Neuronal stem cell (in vitro differentiated cells): ENCODE data around the gene PEX14.

ENCODE experiments used
- DNase-seq: peaks from one replicate; pipeline ENCODE4 v3.0.0-alpha.2; 2013; ENCODE audit warnings: low spot score
- H2AFZ ChIP-seq: one replicate; pipeline ENCODE4 v1.6.1; 2013; ENCODE audit warnings: mild to moderate bottlenecking, low read length, inconsistent platforms
- H2AK5ac ChIP-seq: 2 replicates; pipeline ENCODE4 v1.6.1; 2013; ENCODE audit warnings: low read depth, mild to moderate bottlenecking, inconsistent platforms, low read length, moderate library complexity, mixed read lengths
- H2BK120ac ChIP-seq: 2 replicates; pipeline ENCODE4 v1.6.1; 2013; ENCODE audit warnings: low read depth, mild to moderate bottlenecking, inconsistent platforms, low read length, moderate library complexity, mixed read lengths
- H2BK12ac ChIP-seq: one replicate; pipeline ENCODE4 v1.6.1; 2013; ENCODE audit warnings: low read length, inconsistent platforms
- H2BK15ac ChIP-seq: 2 replicates; pipeline ENCODE4 v1.6.1; 2013; ENCODE audit warnings: mild to moderate bottlenecking, low read length, inconsistent platforms, mixed read lengths
- H2BK5ac ChIP-seq: one replicate; pipeline ENCODE4 v1.6.1; 2013; ENCODE audit warnings: inconsistent platforms, mild to moderate bottlenecking, low read length, moderate library complexity
- H3K14ac ChIP-seq: one replicate; pipeline ENCODE4 v1.6.1; 2013; ENCODE audit warnings: low read length, inconsistent platforms
- H3K18ac ChIP-seq: 2 replicates; pipeline ENCODE4 v1.6.1; 2013; ENCODE audit warnings: low read length, inconsistent platforms
- H3K23ac ChIP-seq: 2 replicates; pipeline ENCODE4 v1.6.1; 2013; ENCODE audit warnings: low read depth, mild to moderate bottlenecking, mixed read lengths, low read length, inconsistent platforms; ENCODE audit not compliant: poor library complexity
- H3K27ac ChIP-seq: replicated peaks from 3 replicates; pipeline ENCODE4 v1.5.1; 2013; ENCODE audit warnings: low read length, inconsistent platforms
- H3K27me3 ChIP-seq, 3 experiments: 2 replicates each; pipeline ENCODE4 v1.6.1; 2013; ENCODE audit warnings: low read length in 3 of 3, mild to moderate bottlenecking in 2 of 3, inconsistent platforms in 1 of 3, low read depth in 1 of 3, mixed read lengths in 1 of 3, moderate library complexity in 1 of 3; ENCODE audit not compliant: control insufficient read depth in 3 of 3, insufficient read depth in 3 of 3
- H3K36me3 ChIP-seq, 2 donors: replicated peaks in 1 of 2; 2 replicates each; pipeline ENCODE4 v1.6.1; 2013; ENCODE audit warnings: low read length in 2 of 2; ENCODE audit not compliant: control insufficient read depth in 2 of 2, insufficient read depth in 2 of 2
- H3K4ac ChIP-seq: 2 replicates; pipeline ENCODE4 v1.6.1; 2013; ENCODE audit warnings: inconsistent platforms, mild to moderate bottlenecking, low read length, moderate library complexity
- H3K4me1 ChIP-seq, 2 donors: 1 replicate in 1 of 2; 2 replicates in 1 of 2; pipeline ENCODE4 v1.6.1; 2013; ENCODE audit warnings: low read length in 2 of 2, low read depth in 1 of 2; ENCODE audit not compliant: control insufficient read depth in 2 of 2, insufficient read depth in 1 of 2
- H3K4me2 ChIP-seq: one replicate; pipeline ENCODE4 v1.6.1; 2013; ENCODE audit warnings: mild to moderate bottlenecking, low read length, inconsistent platforms; ENCODE audit not compliant: insufficient read depth, poor library complexity, severe bottlenecking
- H3K4me3 ChIP-seq, 2 donors: 2 replicates each; pipeline ENCODE4 v1.5.1; 2013; ENCODE audit warnings: low read length in 2 of 2, mild to moderate bottlenecking in 2 of 2, inconsistent platforms in 1 of 2, moderate library complexity in 1 of 2
- H3K79me1 ChIP-seq: one replicate; pipeline ENCODE4 v1.6.1; 2013; ENCODE audit warnings: low read depth, mild to moderate bottlenecking, inconsistent platforms, low read length, moderate library complexity
- H3K9ac ChIP-seq: one replicate; pipeline ENCODE4 v1.6.1; 2013; ENCODE audit warnings: mild to moderate bottlenecking, low read depth, low read length, inconsistent platforms; ENCODE audit not compliant: poor library complexity
- H3K9me3 ChIP-seq, 2 donors: replicated peaks in 1 of 2; 2 replicates each; pipeline versions ENCODE3 to v1.6.1; 2013; ENCODE audit warnings: low read length in 2 of 2, mild to moderate bottlenecking in 2 of 2, inconsistent platforms in 1 of 2, low read depth in 1 of 2, mixed read lengths in 1 of 2, moderate library complexity in 1 of 2; ENCODE audit not compliant: control insufficient read depth in 2 of 2, insufficient read depth in 1 of 2
- H4K8ac ChIP-seq: one replicate; pipeline ENCODE4 v1.6.1; 2013; ENCODE audit warnings: low read depth, mild to moderate bottlenecking, inconsistent platforms, low read length, moderate library complexity
- H4K91ac ChIP-seq: one replicate; pipeline ENCODE4 v1.6.1; 2013; ENCODE audit warnings: low read length, low read depth, mild to moderate bottlenecking, inconsistent platforms; ENCODE audit not compliant: poor library complexity
- WGBS, 2 donors: extraction: QIAGEN DNeasy Blood & Tissue Kit; methylation state at CpG; one replicate each; pipeline ENCODE4 v1.1.7; 2013; ENCODE audit warnings: missing lambda C conversion rate in 2 of 2, mixed read lengths in 1 of 2; ENCODE audit not compliant: insufficient read length in 2 of 2, insufficient replicate concordance in 1 of 2; ENCODE audit errors: extremely low coverage in 2 of 2; 5-methylcytosine and 5-hydroxymethylcytosine counted together

PEX14 gene

DNA sequence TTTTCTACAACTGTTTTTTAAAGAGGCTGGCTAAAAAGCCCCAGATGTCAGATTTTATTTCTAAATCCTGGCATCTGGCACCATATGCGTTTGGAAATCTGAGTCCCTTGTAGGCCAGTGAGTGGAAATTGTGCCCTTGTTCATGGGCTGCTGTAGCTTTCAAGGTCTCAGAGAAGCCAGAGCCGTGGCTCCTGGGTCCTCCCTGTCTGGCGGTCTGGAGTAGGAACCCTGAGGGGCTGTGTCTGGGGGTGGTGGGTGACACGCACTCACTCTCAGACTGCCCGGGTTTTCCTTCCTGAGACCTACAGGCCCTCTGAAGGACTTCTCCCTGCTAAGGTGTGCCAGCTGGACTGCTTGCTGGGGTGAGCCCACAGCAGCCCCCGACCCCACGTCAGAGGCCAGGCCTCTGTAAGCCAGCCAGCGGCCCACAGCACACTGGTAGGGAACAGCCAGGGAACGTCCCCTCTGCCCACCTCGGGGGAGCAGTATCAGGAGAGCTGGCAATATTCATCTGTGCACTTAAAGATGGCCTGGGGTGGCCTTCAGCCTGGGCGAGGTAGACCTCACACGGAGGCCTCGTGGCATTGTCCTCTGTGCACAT lies 151.5 kb downstream of the PEX14 start:
- Histone ChIP-seq H3K4me1 (peaks cover 0 to 2% of the 10 kb centered on the region in 2 donors), H3K14ac (no peak overlapping the region), H3K79me1 (peaks cover 4% of the 10 kb centered on the region), H2BK15ac (no peak overlapping the region), H4K91ac (no peak overlapping the region), H3K9me3 (no peaks in the 10 kb centered on the region), H2AK5ac (no peak overlapping the region), H2AFZ (no peak overlapping the region), H3K18ac (no peak overlapping the region), H2BK5ac (no peak overlapping the region), H2BK12ac (no peak overlapping the region), H2BK120ac (no peak overlapping the region), H3K36me3 (peaks cover 7 to 18% of the 10 kb centered on the region in 2 donors), H4K8ac (no peak overlapping the region), H3K27ac (no peak overlapping the region), H3K4me3 (no peak overlapping the region), H3K27me3 (no peaks in the 10 kb centered on the region), H3K4ac (no peak overlapping the region), H3K4me2 (no peak overlapping the region), H3K23ac (no peak overlapping the region), H3K9ac (no peak overlapping the region)
- no CpG with 5 or more reads among the region's 13 CpGs for WGBS, 2 donors
- DNase-seq, result no peak

DNA sequence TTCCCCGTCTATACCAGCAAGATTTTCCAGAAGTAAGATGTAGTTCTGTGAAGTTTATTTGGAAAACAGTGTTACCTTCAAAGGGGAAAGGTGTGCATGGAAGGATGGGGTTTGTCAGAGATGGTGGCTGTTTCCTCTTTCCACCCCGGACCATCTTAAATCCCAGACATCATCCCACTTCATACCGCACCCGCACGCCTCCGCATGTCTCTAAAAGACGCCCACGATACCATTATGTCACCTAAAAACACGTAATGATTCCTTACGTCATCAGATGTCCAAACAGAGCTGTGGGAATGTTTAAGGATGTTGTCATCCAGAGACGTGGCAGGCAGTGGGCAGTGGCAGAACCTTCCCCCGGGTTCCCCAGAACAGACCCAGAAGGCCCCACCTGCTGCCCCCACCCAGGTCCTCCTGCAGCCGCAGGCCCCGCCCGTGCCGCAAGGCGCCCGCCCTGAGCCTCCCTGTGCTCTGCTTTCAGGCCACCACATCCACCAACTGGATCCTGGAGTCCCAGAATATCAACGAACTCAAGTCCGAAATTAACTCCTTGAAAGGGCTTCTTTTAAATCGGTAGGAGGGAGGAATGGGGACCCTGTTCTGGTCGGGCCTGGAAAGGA lies 152.2 kb downstream of the PEX14 start:
- no peak overlapping the region for H2AFZ ChIP-seq
- no peak overlapping the region for H3K4me3 ChIP-seq
- no peak overlapping the region for H2AK5ac ChIP-seq
- no peak overlapping the region for H2BK15ac ChIP-seq
- H3K4ac ChIP-seq, result no peak overlapping the region
- peak overlapping the region; percentile 16 for H3K18ac ChIP-seq
- no peak overlapping the region for H4K8ac ChIP-seq
- H4K91ac ChIP-seq, result no peak overlapping the region
- H3K4me1 ChIP-seq, result peaks cover 0 to 6% of the 10 kb centered on the region in 2 donors
- no peak for DNase-seq
- no peak overlapping the region for H3K27ac ChIP-seq
- H3K79me1 ChIP-seq, result peaks cover 4% of the 10 kb centered on the region
- no peak overlapping the region for H3K14ac ChIP-seq
- no peak overlapping the region for H2BK12ac ChIP-seq
- no peak overlapping the region for H2BK120ac ChIP-seq
- no peaks in the 10 kb centered on the region for H3K27me3 ChIP-seq
- no peak overlapping the region for H3K4me2 ChIP-seq
- no peak overlapping the region for H3K9ac ChIP-seq
- no peak overlapping the region for H2BK5ac ChIP-seq
- H3K23ac ChIP-seq, result no peak overlapping the region
- H3K9me3 ChIP-seq, result no peaks in the 10 kb centered on the region
- WGBS, 2 donors, result no CpG with 5 or more reads among the region's 22 CpGs
- H3K36me3 ChIP-seq, result peaks cover 7 to 18% of the 10 kb centered on the region in 2 donors

DNA sequence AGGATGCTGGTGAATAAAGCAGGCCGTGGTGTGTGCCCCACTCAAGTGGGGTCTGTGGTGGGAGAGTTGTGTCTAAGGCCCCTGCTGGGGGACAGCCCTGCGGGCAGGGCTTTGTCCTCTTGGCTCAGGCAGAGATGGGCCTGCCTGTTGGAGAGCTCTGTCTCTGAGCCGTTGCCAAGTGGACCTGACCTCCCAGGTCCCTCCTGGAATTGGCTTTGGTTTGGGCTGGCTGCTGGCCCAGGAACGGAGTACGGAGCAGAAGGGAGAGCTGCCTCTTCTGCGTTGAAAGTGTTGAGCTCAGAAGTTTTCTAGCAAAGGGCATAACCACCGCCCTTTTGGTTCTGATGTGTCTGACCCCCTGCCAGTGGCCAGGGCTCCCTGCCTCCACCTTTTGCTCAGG lies 153.9 kb downstream of the PEX14 start:
- Histone ChIP-seq H3K36me3 (peaks cover 8 to 18% of the 10 kb centered on the region in 2 donors), H3K4me2 (peak overlapping the region; percentile 2), H3K14ac (no peak overlapping the region), H2BK15ac (no peak overlapping the region), H3K4ac (no peak overlapping the region), H3K79me1 (peaks cover 4% of the 10 kb centered on the region), H2AK5ac (peak overlapping the region; percentile 28), H3K4me3 (no peak overlapping the region), H3K23ac (no peak overlapping the region), H3K4me1 (peaks cover 11 to 22% of the 10 kb centered on the region in 2 donors), H3K18ac (peak overlapping the region; percentile 28), H3K9me3 (no peaks in the 10 kb centered on the region), H2AFZ (no peak overlapping the region), H4K91ac (no peak overlapping the region), H3K9ac (no peak overlapping the region), H2BK5ac (peak overlapping the region; percentile 66), H3K27ac (no peak overlapping the region), H4K8ac (no peak overlapping the region), H2BK12ac (no peak overlapping the region), H2BK120ac (no peak overlapping the region), H3K27me3 (no peaks in the 10 kb centered on the region)
- WGBS, 2 donors, result no CpG with 5 or more reads among the region's 7 CpGs
- no peak for DNase-seq

DNA sequence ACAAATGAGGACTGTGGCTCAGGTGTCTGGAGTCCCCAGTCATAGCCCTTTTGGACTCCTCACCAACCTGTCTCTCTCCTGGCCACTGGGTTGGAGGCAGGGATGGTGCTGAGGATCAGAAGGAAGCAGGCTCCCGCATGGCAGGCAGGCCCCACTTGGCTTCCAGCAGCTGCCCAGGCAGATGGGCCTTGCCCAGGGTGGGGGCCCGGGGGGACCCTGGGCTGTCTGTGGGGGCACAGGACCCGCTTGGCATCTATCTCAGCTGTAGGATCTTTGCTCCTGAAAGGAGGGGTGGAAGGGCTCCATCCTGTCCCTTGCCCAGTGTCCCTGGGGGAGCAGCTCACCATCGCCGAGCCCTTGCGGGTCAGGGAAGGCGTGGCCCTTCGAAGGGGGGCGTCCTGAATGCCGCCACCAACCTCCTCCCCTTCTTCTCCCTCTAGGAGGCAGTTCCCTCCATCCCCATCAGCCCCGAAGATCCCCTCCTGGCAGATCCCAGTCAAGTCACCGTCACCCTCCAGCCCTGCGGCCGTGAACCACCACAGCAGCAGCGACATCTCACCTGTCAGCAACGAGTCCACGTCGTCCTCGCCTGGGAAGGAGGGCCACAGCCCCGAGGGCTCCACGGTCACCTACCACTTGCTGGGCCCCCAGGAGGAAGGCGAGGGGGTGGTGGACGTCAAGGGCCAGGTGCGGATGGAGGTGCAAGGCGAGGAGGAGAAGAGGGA lies 154.5 kb downstream of the PEX14 start:
- Histone ChIP-seq H3K36me3 (peaks cover 7 to 13% of the 10 kb centered on the region in 2 donors), H3K27me3 (no peaks in the 10 kb centered on the region), H3K27ac (no peak overlapping the region), H2AFZ (no peak overlapping the region), H3K4me2 (no peak overlapping the region), H3K23ac (peak overlapping the region; percentile 98), H3K4ac (peak overlapping the region; percentile 66), H2AK5ac (peak overlapping the region; percentile 75), H3K79me1 (peaks cover 4% of the 10 kb centered on the region), H2BK12ac (no peak overlapping the region), H2BK15ac (no peak overlapping the region), H3K9me3 (no peaks in the 10 kb centered on the region), H4K8ac (no peak overlapping the region), H2BK120ac (peak overlapping the region; percentile 61), H3K4me3 (peak overlapping the region in 1 of 2 donors; percentile 14), H3K18ac (peak overlapping the region; percentile 28), H3K14ac (peak overlapping the region; percentile 47), H3K4me1 (peaks cover 11 to 22% of the 10 kb centered on the region in 2 donors), H3K9ac (peak overlapping the region; percentile 72), H2BK5ac (peak overlapping the region; percentile 66), H4K91ac (no peak overlapping the region)
- WGBS, 2 donors, result no CpG with 5 or more reads among the region's 25 CpGs
- DNase-seq, result no peak
